ENCODE measurements around the gene NTN4.
"Not testable (repeated sequence)": the region's sequence is repeated elsewhere in the genome, so short reads cannot be mapped to it uniquely, and the experiment has no call there.

NTN4 gene

GRCh38 chr12:95672166-95672565 is 118.4 kb downstream of the NTN4 start:
- no peak for TF ChIP-seq CTCF (conservative IDR thresholded peaks at IDR 0.05; ENCODE audit: low read depth)
- no peak overlapping the region for H3K27ac ChIP-seq
- CTCF ChIA-PET: no interaction called here
- DNase-seq (ENCODE audit: low spot score): no peak
- POLR2A ChIA-PET (ENCODE audit: low non-redundant PET): no interaction called here

- CTCF ChIA-PET: no interaction called here
- no peak overlapping the region for H3K27ac ChIP-seq
- no peak for DNase-seq (ENCODE audit: low spot score)
- TF ChIP-seq CTCF (conservative IDR thresholded peaks at IDR 0.05; ENCODE audit: low read depth): no peak
- POLR2A ChIA-PET (ENCODE audit: low non-redundant PET): no interaction called here
These were observed 119.3 kb downstream of the NTN4 start for GRCh38 chr12:95671265-95671664.

GRCh38 chr12:95663525-95663924 is 127.0 kb downstream of the NTN4 start:
- DNase-seq (ENCODE audit: low spot score): no peak
- ChIA-PET CTCF (no interaction called here), POLR2A (ENCODE audit: low non-redundant PET) (no interaction called here)
- TF ChIP-seq CTCF (conservative IDR thresholded peaks at IDR 0.05; ENCODE audit: low read depth): no peak
- no peak overlapping the region for H3K27ac ChIP-seq

GRCh38 chr12:95661360-95661759 is 129.2 kb downstream of the NTN4 start:
- POLR2A ChIA-PET (ENCODE audit: low non-redundant PET): no interaction called here
- no peak overlapping the region for H3K27ac ChIP-seq
- no peak for DNase-seq (ENCODE audit: low spot score)
- CTCF ChIA-PET: interaction anchor here (0.6 kb wide), 1 partner anchor 56 kb away, joined by 4 read pairs; no protein-coding TSS in a partner anchor
- TF ChIP-seq CTCF (conservative IDR thresholded peaks at IDR 0.05; ENCODE audit: low read depth): no peak

- DNase-seq (ENCODE audit: low spot score): no peak
- no peak for TF ChIP-seq CTCF (conservative IDR thresholded peaks at IDR 0.05; ENCODE audit: low read depth)
- POLR2A ChIA-PET (ENCODE audit: low non-redundant PET): no interaction called here
- H3K27ac ChIP-seq: no peak overlapping the region
- CTCF ChIA-PET: no interaction called here
These were observed 132.2 kb downstream of the NTN4 start for GRCh38 chr12:95658386-95658785.

- DNase-seq (ENCODE audit: low spot score); H3K27ac ChIP-seq; CTCF ChIA-PET; POLR2A ChIA-PET (ENCODE audit: low non-redundant PET): not testable (repeated sequence)
These were observed 135.9 kb downstream of the NTN4 start for GRCh38 chr12:95654665-95655064.

- CTCF ChIA-PET: no interaction called here
- POLR2A ChIA-PET (ENCODE audit: low non-redundant PET): no interaction called here
- DNase-seq (ENCODE audit: low spot score): peak; percentile 85
- TF ChIP-seq CTCF (conservative IDR thresholded peaks at IDR 0.05; ENCODE audit: low read depth): no peak
- peak overlapping the region; percentile 82 for H3K27ac ChIP-seq
These were observed 136.6 kb downstream of the NTN4 start for GRCh38 chr12:95653771-95654546.
